ENCODE results near the gene BRSK2.

The BRSK2 gene

DNA sequence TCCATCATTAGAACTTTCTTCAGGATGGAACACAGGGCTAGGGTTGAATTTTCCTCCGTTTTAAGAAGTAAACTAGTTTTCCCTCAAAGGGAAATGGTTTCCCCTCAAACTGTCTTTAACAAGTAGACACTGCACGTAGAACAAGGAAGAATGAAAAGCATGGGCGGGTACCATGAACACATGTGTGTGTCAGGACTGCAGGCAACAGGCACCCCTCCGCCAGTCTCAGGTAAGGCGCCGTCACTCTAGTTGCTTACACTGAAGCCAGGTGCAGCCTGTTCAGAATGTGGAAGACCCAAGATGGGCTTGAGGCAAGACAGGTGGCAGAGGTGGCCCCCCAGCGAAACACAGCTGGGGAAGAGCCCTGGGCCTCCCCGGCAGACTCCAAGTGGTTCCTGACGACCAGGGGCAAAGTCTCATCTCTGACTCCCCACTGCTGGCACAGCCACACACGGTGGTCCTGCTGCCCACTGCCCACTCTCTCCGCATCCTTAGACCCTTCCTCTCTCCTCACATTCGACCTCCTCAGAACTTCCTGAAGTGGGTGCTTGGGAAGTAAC, 122.3 kb downstream of the BRSK2 start:
- ATAC-seq, result no peak
- no peak for TF ChIP-seq OSR1 (CRISPR knock-in tag; IDR thresholded peaks at IDR 0.05)
- TF ChIP-seq ESRRG (CRISPR knock-in tag; IDR thresholded peaks at IDR 0.05), result no peak
- TF ChIP-seq SNAI2 (CRISPR knock-in tag; IDR thresholded peaks at IDR 0.05), result no peak
- TF ChIP-seq ARNTL (CRISPR knock-in tag; IDR thresholded peaks at IDR 0.05; ENCODE audit: borderline replicate concordance, low read depth), result no peak
- TF ChIP-seq, protein P1, sequence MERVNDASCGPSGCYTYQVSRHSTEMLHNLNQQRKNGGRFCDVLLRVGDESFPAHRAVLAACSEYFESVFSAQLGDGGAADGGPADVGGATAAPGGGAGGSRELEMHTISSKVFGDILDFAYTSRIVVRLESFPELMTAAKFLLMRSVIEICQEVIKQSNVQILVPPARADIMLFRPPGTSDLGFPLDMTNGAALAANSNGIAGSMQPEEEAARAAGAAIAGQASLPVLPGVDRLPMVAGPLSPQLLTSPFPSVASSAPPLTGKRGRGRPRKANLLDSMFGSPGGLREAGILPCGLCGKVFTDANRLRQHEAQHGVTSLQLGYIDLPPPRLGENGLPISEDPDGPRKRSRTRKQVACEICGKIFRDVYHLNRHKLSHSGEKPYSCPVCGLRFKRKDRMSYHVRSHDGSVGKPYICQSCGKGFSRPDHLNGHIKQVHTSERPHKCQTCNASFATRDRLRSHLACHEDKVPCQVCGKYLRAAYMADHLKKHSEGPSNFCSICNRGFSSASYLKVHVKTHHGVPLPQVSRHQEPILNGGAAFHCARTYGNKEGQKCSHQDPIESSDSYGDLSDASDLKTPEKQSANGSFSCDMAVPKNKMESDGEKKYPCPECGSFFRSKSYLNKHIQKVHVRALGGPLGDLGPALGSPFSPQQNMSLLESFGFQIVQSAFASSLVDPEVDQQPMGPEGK (CRISPR knock-in tag; IDR thresholded peaks at IDR 0.05; ENCODE audit: borderline replicate concordance), result no peak
- no peak for TF ChIP-seq RARB (CRISPR knock-in tag; IDR thresholded peaks at IDR 0.05)
- TF ChIP-seq, protein P2, sequence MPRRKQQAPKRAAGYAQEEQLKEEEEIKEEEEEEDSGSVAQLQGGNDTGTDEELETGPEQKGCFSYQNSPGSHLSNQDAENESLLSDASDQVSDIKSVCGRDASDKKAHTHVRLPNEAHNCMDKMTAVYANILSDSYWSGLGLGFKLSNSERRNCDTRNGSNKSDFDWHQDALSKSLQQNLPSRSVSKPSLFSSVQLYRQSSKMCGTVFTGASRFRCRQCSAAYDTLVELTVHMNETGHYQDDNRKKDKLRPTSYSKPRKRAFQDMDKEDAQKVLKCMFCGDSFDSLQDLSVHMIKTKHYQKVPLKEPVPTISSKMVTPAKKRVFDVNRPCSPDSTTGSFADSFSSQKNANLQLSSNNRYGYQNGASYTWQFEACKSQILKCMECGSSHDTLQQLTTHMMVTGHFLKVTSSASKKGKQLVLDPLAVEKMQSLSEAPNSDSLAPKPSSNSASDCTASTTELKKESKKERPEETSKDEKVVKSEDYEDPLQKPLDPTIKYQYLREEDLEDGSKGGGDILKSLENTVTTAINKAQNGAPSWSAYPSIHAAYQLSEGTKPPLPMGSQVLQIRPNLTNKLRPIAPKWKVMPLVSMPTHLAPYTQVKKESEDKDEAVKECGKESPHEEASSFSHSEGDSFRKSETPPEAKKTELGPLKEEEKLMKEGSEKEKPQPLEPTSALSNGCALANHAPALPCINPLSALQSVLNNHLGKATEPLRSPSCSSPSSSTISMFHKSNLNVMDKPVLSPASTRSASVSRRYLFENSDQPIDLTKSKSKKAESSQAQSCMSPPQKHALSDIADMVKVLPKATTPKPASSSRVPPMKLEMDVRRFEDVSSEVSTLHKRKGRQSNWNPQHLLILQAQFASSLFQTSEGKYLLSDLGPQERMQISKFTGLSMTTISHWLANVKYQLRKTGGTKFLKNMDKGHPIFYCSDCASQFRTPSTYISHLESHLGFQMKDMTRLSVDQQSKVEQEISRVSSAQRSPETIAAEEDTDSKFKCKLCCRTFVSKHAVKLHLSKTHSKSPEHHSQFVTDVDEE (CRISPR knock-in tag; IDR thresholded peaks at IDR 0.05), result no peak
- TF ChIP-seq ZNF70 (CRISPR knock-in tag; IDR thresholded peaks at IDR 0.05), result no peak
- TF ChIP-seq ZFP3 (CRISPR knock-in tag; IDR thresholded peaks at IDR 0.05), result no peak
- TF ChIP-seq ZC3H10 (CRISPR knock-in tag; IDR thresholded peaks at IDR 0.05), result no peak

All from SK-N-SH treated with all-trans-retinoic acid at 6 μM for 48 hours (cell line).